ENCODE data around the gene CRACDL.

GRCh38 chr2:98932164-98932563, 3.9 kb downstream of the CRACDL start:
- TF ChIP-seq TAF1 (IDR thresholded peaks at IDR 0.05; ENCODE audit: borderline replicate concordance, insufficient read depth, low read length) (no peak), POLR2AphosphoS5 (IDR thresholded peaks at IDR 0.05; ENCODE audit: low read depth, low read length) (no peak)
